Adrenal gland (tissue), 5 donors: ENCODE results near the gene OSBPL7.

Experiments used
- CTCF ChIP-seq, 6 experiments: fragments of 450-650 bp in 4 of 6; fragments of 200-600 bp in 2 of 6; sonication (generic) in 1 of 6; IDR thresholded peaks; 1 replicate in 5 of 6; 2 replicates in 1 of 6; pipeline versions ENCODE4 v1.5.1 to v1.8.0; 2016 to 2021; ENCODE audit warnings: antibody characterized with exemption in 6 of 6, mild to moderate bottlenecking in 2 of 6, moderate library complexity in 1 of 6
- POLR2A ChIP-seq, 2 donors: fragments of 450-650 bp; IDR thresholded peaks; one replicate each; pipeline ENCODE4 v1.6.1; 2017; ENCODE audit warnings: antibody characterized with exemption in 2 of 2, mild to moderate bottlenecking in 2 of 2, moderate library complexity in 1 of 2
- donor health status: DM: no; HTN: no; CAD: no.

- no peak for TF ChIP-seq CTCF (IDR thresholded peaks at IDR 0.05)
- TF ChIP-seq POLR2A (IDR thresholded peaks at IDR 0.05) = no peak
Observed at GRCh38 chr17:47812146-47812920, 9.3 kb downstream of the OSBPL7 start.
